Sigmoid colon (tissue), 7 donors: ENCODE data around the gene PLEKHD1. TPM values are rescaled to one million over a fixed set of nuclear protein-coding genes. Genes with fewer than 3 reads are reported as not detected.

Experiments used
- DNase-seq: peaks from one replicate; pipeline ENCODE4 v3.0.0-alpha.2; 2019
- H3K27ac ChIP-seq, 4 donors: fragments of 200-600 bp; sonication (generic); one replicate each; pipeline ENCODE4 v1.5.1; 2016 to 2019; ENCODE audit warnings: mild to moderate bottlenecking in 1 of 4
- H3K27me3 ChIP-seq, 3 donors: fragments of 200-600 bp; sonication (generic); one replicate each; pipeline ENCODE4 v1.5.1; 2019; ENCODE audit warnings: mild to moderate bottlenecking in 1 of 3
- H3K36me3 ChIP-seq, 4 donors: fragments of 200-600 bp; sonication (generic); one replicate each; pipeline ENCODE4 v1.5.1; 2016 to 2019
- H3K4me1 ChIP-seq, 4 donors: fragments of 200-600 bp; sonication (generic); one replicate each; pipeline ENCODE4 v1.5.1; 2017 to 2019
- H3K4me3 ChIP-seq, 4 donors: fragments of 200-600 bp; sonication (generic); one replicate each; pipeline ENCODE4 v1.5.1; 2017 to 2019; ENCODE audit warnings: mild to moderate bottlenecking in 2 of 4, moderate library complexity in 1 of 4
- H3K9me3 ChIP-seq, 4 donors: fragments of 200-600 bp in 3 of 4; sonication (generic) in 3 of 4; one replicate each; pipeline versions ENCODE4 v1.5.1 to v1.6.1; 2013 to 2019
- CTCF ChIP-seq, 4 experiments: fragments of 450-650 bp in 3 of 4; fragments of 200-600 bp in 1 of 4; IDR thresholded peaks; one replicate each; pipeline ENCODE4 v1.5.1; 2016 to 2019; ENCODE audit warnings: antibody characterized with exemption in 4 of 4, mild to moderate bottlenecking in 3 of 4, moderate library complexity in 2 of 4
- EP300 ChIP-seq, 4 donors: sonication (generic); formaldehyde crosslinking; IDR thresholded peaks; one replicate each; pipeline ENCODE4 v1.6.1; 2017; ENCODE audit warnings: antibody characterized with exemption in 4 of 4
- POLR2A ChIP-seq, 2 donors: fragments of 450-650 bp; IDR thresholded peaks; one replicate each; pipeline ENCODE4 v1.6.1; 2016; ENCODE audit warnings: antibody characterized with exemption in 2 of 2, mild to moderate bottlenecking in 2 of 2, moderate library complexity in 2 of 2
- POLR2AphosphoS5 ChIP-seq, 4 donors: sonication (generic); formaldehyde crosslinking; IDR thresholded peaks; one replicate each; pipeline ENCODE4 v1.6.1; 2017; ENCODE audit warnings: antibody characterized with exemption in 4 of 4
- WGBS, 2 donors: extraction: QIAGEN DNeasy Blood & Tissue Kit; methylation state at CpG; one replicate each; pipeline ENCODE4 v1.1.7; 2013; 5-methylcytosine and 5-hydroxymethylcytosine counted together
- intact Hi-C: fragments of 100-400 bp; cut with DNase I; formaldehyde crosslinking; loops from one replicate; pipeline ENCODE4 v1.15.1; 2023
- polyA plus RNA-seq, 3 donors: library from polyadenylated mRNA; stranded (reverse); fragments of 200-250 nt; gene quantifications; one replicate each; pipeline ENCODE4 v1.2.3, GENCODE V29; 2013
- total RNA-seq, 4 donors: library from RNA; depleted of rRNA; stranded (reverse); fragments of >200 nt; gene quantifications; one replicate each; pipeline ENCODE4 v1.1.0, GENCODE V29; 2016
- donor health status: healthy with polysubstance abuse.
- donor health status: Bipolar disorder and iron deficiency.
- donor health status: healthy.

Gene PLEKHD1
- total and polyA plus RNA-seq, 7 donors, result under 0.01 to 0.55 (median 0.06) TPM; not detected in 2

GRCh38 chr14:69553252-69553651 is 68.7 kb downstream of the PLEKHD1 start:
- peaks cover 0 to 7% (median 0%) of the 10 kb centered on the region in 4 donors for H3K4me1 ChIP-seq
- TF ChIP-seq POLR2A (IDR thresholded peaks at IDR 0.05) (no peak), POLR2AphosphoS5 (IDR thresholded peaks at IDR 0.05) (no peak), CTCF (IDR thresholded peaks at IDR 0.05) (no peak), EP300 (IDR thresholded peaks at IDR 0.05) (no peak)

DNA sequence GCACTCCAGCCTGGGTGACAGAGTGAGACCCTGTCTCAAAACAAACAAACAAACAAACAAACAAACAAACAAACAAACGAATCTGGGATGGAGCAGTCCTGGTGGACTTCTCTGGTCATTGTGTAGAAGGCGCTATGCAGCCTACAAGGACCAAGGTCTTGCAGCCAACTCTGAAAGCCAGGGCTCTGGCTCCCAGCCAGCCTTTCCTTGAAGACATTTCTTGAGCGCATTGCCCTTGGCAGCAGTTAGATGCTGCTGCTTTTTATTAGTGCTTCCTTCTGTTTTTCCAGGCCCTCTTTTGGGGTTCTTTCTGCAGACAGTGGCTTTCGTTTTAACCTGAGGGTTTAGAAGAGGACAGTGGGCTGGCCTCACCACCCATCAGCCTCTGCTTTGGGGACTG is 70.0 kb downstream of the PLEKHD1 start:
- H3K36me3 ChIP-seq, result no peaks in the 10 kb centered on the region
- no peaks in the 10 kb centered on the region for H3K9me3 ChIP-seq
- no peak overlapping the region for H3K4me3 ChIP-seq
- intact Hi-C loops, result no loop called here
- TF ChIP-seq EP300 (IDR thresholded peaks at IDR 0.05), result no peak
- TF ChIP-seq CTCF (IDR thresholded peaks at IDR 0.05), result no peak
- no peak for TF ChIP-seq POLR2AphosphoS5 (IDR thresholded peaks at IDR 0.05)
- no peak for TF ChIP-seq POLR2A (IDR thresholded peaks at IDR 0.05)
- H3K27me3 ChIP-seq, result peaks cover 0 to 15% (median 5%) of the 10 kb centered on the region in 3 donors
- no peak for DNase-seq
- H3K27ac ChIP-seq, result no peak overlapping the region
- 44 to 57% methylated on average over 4 of the region's 4 CpGs for WGBS, 2 donors
- peaks cover 0 to 7% (median 0%) of the 10 kb centered on the region in 4 donors for H3K4me1 ChIP-seq

More at GRCh38 chr14:69553252-69553651, 68.7 kb downstream of the PLEKHD1 start:
- no peaks in the 10 kb centered on the region for H3K9me3 ChIP-seq
- peaks cover 0 to 22% (median 15%) of the 10 kb centered on the region in 3 donors for H3K27me3 ChIP-seq
- no peaks in the 10 kb centered on the region for H3K36me3 ChIP-seq
- no peak overlapping the region for H3K4me3 ChIP-seq
- intact Hi-C loops, result no loop called here
- DNase-seq, result no peak
- WGBS, 2 donors, result 32 to 52% methylated on average over 1 of the region's 1 CpG
- H3K27ac ChIP-seq, result no peak overlapping the region

DNA sequence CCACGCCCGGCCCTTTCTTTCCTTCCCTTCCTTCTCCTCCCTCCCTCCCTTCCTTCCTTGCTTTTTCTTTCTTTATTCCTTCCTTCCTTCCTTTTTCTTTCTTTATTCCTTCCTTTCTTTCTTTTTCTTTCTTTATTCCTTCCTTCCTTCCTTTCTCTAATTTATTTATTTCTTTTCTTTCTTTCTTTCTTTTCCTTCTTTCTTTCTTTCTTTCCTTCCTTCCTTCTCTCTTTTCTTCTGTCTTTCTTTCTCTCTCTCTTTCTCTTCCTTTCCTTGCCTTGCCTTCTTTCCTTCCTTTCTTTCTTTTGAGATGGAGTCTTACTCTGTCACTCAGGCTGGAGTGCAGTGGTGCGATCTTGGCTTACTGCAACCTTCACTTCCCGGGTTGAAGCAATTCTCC is 74.2 kb downstream of the PLEKHD1 start:
- no peak for DNase-seq
- no peak overlapping the region for H3K4me3 ChIP-seq
- H3K4me1 ChIP-seq, result peaks cover 0 to 7% (median 0%) of the 10 kb centered on the region in 4 donors
- H3K36me3 ChIP-seq, result no peaks in the 10 kb centered on the region
- H3K27me3 ChIP-seq, result peaks cover 0 to 40% (median 3%) of the 10 kb centered on the region in 3 donors
- no peak overlapping the region for H3K27ac ChIP-seq
- WGBS, 2 donors, result 92% methylated on average over 4 of the region's 4 CpGs
- H3K9me3 ChIP-seq, result no peaks in the 10 kb centered on the region
- intact Hi-C loops, result no loop called here
- TF ChIP-seq EP300 (IDR thresholded peaks at IDR 0.05) (no peak), POLR2AphosphoS5 (IDR thresholded peaks at IDR 0.05) (no peak), CTCF (IDR thresholded peaks at IDR 0.05) (no peak), POLR2A (IDR thresholded peaks at IDR 0.05) (no peak)

GRCh38 chr14:69559581-69560011 is 75.1 kb downstream of the PLEKHD1 start:
- H3K9me3 ChIP-seq, result no peaks in the 10 kb centered on the region
- TF ChIP-seq EP300 (IDR thresholded peaks at IDR 0.05), result no peak
- no peak for TF ChIP-seq CTCF (IDR thresholded peaks at IDR 0.05)
- TF ChIP-seq POLR2A (IDR thresholded peaks at IDR 0.05), result no peak
- TF ChIP-seq POLR2AphosphoS5 (IDR thresholded peaks at IDR 0.05), result no peak
- no peak overlapping the region for H3K27ac ChIP-seq
- no peak overlapping the region for H3K4me3 ChIP-seq
- H3K36me3 ChIP-seq, result no peaks in the 10 kb centered on the region
- H3K4me1 ChIP-seq, result peaks cover 0 to 5% (median 0%) of the 10 kb centered on the region in 4 donors
- WGBS, 2 donors, result 40 to 43% methylated on average over 6 of the region's 6 CpGs
- intact Hi-C loops, result no loop called here
- peaks cover 0 to 48% (median 3%) of the 10 kb centered on the region in 3 donors for H3K27me3 ChIP-seq
- no peak for DNase-seq

DNA sequence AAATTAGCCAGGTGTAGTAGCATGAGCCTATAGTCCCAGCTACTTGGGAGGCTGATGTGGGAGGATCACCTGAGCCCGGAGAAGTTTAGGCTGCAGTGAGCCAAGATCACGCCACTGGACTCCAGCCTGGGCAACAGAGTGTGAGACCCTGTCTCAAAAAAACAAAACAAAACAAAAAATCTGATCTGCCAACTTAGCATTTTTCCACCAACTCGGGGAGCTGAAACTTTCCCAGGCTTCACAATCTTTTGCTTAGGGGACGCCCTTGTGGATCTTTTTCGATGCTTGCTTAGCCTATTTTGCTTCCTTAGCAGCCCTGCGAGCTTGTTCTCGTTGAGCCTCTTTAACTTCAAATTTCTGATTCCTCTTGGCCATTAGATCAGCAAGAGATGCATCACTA is 76.3 kb downstream of the PLEKHD1 start:
- H3K9me3 ChIP-seq, result no peaks in the 10 kb centered on the region
- H3K36me3 ChIP-seq, result no peaks in the 10 kb centered on the region
- no peak overlapping the region for H3K4me3 ChIP-seq
- no peaks in the 10 kb centered on the region for H3K4me1 ChIP-seq
- peaks cover 3 to 59% (median 5%) of the 10 kb centered on the region in 3 donors for H3K27me3 ChIP-seq
- TF ChIP-seq POLR2AphosphoS5 (IDR thresholded peaks at IDR 0.05), result no peak
- no peak for TF ChIP-seq POLR2A (IDR thresholded peaks at IDR 0.05)
- no peak for TF ChIP-seq CTCF (IDR thresholded peaks at IDR 0.05)
- no peak for TF ChIP-seq EP300 (IDR thresholded peaks at IDR 0.05)
- H3K27ac ChIP-seq, result no peak overlapping the region
- intact Hi-C loops, result no loop called here
- no peak for DNase-seq
- 90 to 91% methylated on average over 7 of the region's 7 CpGs for WGBS, 2 donors
